ENCODE results near the gene RBM20.

DNA sequence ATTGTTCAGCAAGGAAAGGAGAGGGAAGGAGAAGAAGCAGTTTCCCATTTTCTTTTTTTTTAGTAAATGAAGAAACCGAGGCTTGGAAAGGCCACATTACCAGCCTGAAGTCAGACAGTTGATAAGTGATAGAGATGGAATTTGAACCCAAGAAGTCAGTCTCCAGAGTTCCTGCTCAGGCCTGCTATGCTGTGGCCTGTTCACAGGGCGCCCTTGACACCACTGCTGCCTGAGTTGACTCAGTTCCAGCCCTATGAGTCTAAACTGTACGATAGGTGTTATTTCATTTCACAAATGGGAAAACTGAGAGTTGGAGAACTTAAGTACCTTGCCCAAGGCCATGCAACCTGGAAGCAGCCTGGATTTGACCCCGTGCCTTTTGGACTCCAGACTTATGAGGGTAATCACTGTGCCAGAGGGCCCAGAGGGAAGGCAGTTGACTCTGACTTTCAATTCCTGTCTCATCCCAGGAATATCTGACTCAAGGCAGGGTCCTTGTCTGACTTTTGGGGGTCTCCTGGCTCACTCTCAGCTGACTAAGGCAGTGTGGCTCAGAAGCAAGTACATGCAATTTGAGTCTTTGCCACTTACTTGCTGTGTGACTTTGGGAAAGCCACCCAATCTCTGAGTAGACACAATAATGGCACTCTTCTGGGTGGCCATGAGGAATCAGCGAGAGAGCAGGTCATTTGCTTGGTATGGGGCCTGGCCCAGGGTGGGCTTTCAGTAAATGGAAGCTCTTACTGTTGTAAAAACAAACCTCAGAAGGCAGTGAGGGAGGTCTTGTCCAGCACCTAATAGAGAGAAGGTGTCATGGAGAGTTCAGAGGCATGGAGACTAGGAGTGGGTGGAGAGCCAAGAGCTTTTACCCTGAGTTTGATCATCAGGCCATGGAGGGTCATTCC is 17.9 kb upstream of the RBM20 start:
- TF ChIP-seq, protein P1, sequence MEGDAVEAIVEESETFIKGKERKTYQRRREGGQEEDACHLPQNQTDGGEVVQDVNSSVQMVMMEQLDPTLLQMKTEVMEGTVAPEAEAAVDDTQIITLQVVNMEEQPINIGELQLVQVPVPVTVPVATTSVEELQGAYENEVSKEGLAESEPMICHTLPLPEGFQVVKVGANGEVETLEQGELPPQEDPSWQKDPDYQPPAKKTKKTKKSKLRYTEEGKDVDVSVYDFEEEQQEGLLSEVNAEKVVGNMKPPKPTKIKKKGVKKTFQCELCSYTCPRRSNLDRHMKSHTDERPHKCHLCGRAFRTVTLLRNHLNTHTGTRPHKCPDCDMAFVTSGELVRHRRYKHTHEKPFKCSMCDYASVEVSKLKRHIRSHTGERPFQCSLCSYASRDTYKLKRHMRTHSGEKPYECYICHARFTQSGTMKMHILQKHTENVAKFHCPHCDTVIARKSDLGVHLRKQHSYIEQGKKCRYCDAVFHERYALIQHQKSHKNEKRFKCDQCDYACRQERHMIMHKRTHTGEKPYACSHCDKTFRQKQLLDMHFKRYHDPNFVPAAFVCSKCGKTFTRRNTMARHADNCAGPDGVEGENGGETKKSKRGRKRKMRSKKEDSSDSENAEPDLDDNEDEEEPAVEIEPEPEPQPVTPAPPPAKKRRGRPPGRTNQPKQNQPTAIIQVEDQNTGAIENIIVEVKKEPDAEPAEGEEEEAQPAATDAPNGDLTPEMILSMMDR (IDR thresholded peaks at IDR 0.05) = no peak
- TF ChIP-seq POLR2A (IDR thresholded peaks at IDR 0.05) = no peak
